WERI-Rb-1 (cell line): Measurements from ENCODE around the gene PHKA1.

ENCODE experiments used
- DNase-seq: peaks from one replicate; pipeline ENCODE4 v3.0.0-alpha.2; 2020
- H3K27ac ChIP-seq: fragments of 250-450 bp; sonication (Bioruptor Pico); 2 replicates; pipeline ENCODE4 v1.5.1; 2020; ENCODE audit warnings: mild to moderate bottlenecking, moderate library complexity
- H3K27me3 ChIP-seq: fragments of 250-450 bp; sonication (Bioruptor Pico); 2 replicates; pipeline ENCODE4 v1.5.1; 2021; ENCODE audit warnings: mild to moderate bottlenecking, low read depth, moderate library complexity; ENCODE audit not compliant: insufficient read depth, severe bottlenecking
- H3K36me3 ChIP-seq: fragments of 250-450 bp; sonication (Bioruptor Pico); 2 replicates; pipeline ENCODE4 v1.5.1; 2020; ENCODE audit warnings: mild to moderate bottlenecking, moderate library complexity
- H3K4me3 ChIP-seq: 2 replicates; pipeline ENCODE4 v1.5.1; 2011; ENCODE audit warnings: low read depth, mild to moderate bottlenecking, control low read depth, low read length
- H3K9me3 ChIP-seq: fragments of 250-450 bp; sonication (Bioruptor Pico); 2 replicates; pipeline ENCODE4 v1.5.1; 2021; ENCODE audit warnings: mild to moderate bottlenecking, moderate library complexity; ENCODE audit not compliant: severe bottlenecking
- TF ChIP-seq, protein P1 (sequence below): IDR thresholded peaks from 2 replicates; pipeline ENCODE4 v1.5.1; 2011; ENCODE audit warnings: low read depth, mild to moderate bottlenecking, control low read depth, inconsistent platforms, low read length

PHKA1 gene

DNA sequence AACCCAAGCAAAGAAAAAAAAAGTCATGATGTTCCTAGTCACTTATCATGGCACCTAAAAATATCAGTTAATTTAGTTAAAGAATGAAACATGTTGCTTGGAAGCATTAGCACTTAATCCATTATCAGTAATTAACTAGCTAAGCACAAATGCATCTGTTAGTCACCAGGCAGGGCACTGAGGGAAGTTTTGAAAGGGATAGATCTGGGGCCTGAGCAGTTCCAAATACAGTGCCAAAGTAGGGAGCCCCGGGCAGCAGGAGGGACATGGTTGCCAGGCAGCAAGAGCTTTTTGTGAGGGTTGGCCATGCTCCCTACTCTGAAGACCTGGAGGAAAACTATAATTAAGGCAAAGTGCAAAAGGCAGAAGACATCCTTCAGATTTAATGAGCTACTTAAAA is 62.0 kb downstream of the PHKA1 start:
- DNase-seq = no peak
- Histone ChIP-seq H3K27me3 (peaks cover 5% of the 10 kb centered on the region), H3K36me3 (no peaks in the 10 kb centered on the region)

DNA sequence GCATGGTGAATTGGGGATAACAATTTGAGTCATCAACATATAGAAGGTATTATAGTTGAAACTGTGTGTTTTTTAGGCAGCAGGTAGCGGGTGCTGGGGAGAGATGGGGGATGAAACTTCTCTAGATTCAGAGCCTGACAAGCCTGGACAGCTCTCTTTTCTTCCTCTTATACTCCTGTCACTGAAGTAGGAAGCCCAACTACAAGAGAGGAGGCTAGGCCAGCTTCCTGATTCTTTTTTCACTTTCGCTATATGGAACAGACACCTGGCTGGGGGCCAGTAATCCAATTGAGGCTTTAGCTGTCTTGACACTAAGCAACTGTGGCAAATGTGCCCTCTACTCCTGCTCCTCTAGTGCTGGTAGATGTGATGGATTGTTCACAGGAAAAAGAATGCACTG is 69.2 kb downstream of the PHKA1 start:
- DNase-seq = no peak
- Histone ChIP-seq H3K27ac (no peak overlapping the region), H3K27me3 (no peaks in the 10 kb centered on the region), H3K36me3 (no peaks in the 10 kb centered on the region), H3K9me3 (no peaks in the 10 kb centered on the region), H3K4me3 (no peak overlapping the region)
- TF ChIP-seq, protein P1, sequence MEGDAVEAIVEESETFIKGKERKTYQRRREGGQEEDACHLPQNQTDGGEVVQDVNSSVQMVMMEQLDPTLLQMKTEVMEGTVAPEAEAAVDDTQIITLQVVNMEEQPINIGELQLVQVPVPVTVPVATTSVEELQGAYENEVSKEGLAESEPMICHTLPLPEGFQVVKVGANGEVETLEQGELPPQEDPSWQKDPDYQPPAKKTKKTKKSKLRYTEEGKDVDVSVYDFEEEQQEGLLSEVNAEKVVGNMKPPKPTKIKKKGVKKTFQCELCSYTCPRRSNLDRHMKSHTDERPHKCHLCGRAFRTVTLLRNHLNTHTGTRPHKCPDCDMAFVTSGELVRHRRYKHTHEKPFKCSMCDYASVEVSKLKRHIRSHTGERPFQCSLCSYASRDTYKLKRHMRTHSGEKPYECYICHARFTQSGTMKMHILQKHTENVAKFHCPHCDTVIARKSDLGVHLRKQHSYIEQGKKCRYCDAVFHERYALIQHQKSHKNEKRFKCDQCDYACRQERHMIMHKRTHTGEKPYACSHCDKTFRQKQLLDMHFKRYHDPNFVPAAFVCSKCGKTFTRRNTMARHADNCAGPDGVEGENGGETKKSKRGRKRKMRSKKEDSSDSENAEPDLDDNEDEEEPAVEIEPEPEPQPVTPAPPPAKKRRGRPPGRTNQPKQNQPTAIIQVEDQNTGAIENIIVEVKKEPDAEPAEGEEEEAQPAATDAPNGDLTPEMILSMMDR = no peak

More for the DNA sequence above, 62.0 kb downstream of the PHKA1 start:
- Histone ChIP-seq H3K9me3 (no peaks in the 10 kb centered on the region), H3K4me3 (no peak overlapping the region), H3K27ac (no peak overlapping the region)
- TF ChIP-seq, protein P1 = no peak

DNA sequence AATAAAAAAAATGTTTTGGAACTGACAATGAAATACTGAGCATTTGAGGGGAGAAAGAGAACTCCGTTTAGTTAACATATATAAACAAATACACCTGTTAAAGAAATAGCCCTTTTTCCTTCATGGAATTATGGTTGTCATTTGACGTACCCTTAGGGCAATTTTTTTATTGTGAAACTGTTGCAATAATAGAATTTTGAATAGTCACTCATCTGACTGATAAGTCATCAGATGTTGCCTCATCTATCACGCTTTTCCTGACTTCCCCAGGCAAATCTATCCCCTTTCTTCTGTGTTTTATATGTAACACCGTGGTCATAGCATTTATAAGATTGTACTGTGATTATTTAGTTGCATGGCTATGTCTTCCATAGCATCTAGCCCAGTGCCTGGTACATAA is 72.5 kb downstream of the PHKA1 start:
- TF ChIP-seq, protein P1 = no peak
- no peak for DNase-seq
- Histone ChIP-seq H3K4me3 (no peak overlapping the region), H3K9me3 (no peaks in the 10 kb centered on the region), H3K27me3 (no peaks in the 10 kb centered on the region), H3K27ac (no peak overlapping the region), H3K36me3 (no peaks in the 10 kb centered on the region)

DNA sequence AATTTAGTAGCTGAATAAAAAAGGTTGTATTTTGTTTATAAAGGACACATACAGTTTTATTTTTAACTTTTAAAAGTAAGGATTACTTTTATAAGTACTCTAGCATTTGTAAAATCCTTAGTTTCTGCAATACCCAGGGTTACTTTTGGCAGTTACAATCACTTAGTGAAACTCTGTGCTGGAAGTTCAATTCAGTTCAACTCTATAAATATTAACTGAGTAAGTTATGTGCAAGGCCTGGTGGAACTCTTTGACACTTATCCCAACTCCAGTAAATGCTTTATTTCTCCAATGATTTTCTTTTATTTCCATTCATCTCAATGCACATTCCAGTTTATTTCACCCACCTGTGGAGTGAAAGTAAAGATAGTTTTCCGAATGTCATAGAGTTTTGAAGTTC is 78.2 kb downstream of the PHKA1 start:
- DNase-seq = no peak
- H3K4me3 ChIP-seq = no peak overlapping the region
- H3K36me3 ChIP-seq = no peaks in the 10 kb centered on the region
- no peak overlapping the region for H3K27ac ChIP-seq
- TF ChIP-seq, protein P1 = no peak
- H3K9me3 ChIP-seq = no peaks in the 10 kb centered on the region
- no peaks in the 10 kb centered on the region for H3K27me3 ChIP-seq

DNA sequence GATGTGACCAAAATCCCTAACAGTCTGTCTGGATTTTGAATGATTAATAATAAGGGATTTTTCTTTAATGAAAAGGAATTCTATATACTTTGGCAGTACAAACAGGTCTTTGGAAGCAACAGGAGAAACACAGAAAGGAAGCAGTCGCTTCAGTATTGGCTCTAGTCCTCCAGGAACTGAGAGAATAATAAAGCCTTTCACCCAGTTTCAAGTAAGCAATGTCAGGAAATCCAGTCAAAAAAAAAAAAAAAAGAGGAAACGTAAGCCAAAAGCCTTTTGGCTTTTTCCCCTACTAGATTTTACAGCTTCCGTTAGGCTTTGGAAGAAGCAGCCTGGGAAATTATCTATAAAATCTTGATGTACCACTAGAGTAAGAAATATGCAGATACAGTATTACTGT is 79.8 kb downstream of the PHKA1 start:
- Histone ChIP-seq H3K36me3 (no peaks in the 10 kb centered on the region), H3K27me3 (no peaks in the 10 kb centered on the region), H3K4me3 (no peak overlapping the region), H3K9me3 (no peaks in the 10 kb centered on the region), H3K27ac (no peak overlapping the region)
- DNase-seq = no peak
- TF ChIP-seq, protein P1 = no peak

DNA sequence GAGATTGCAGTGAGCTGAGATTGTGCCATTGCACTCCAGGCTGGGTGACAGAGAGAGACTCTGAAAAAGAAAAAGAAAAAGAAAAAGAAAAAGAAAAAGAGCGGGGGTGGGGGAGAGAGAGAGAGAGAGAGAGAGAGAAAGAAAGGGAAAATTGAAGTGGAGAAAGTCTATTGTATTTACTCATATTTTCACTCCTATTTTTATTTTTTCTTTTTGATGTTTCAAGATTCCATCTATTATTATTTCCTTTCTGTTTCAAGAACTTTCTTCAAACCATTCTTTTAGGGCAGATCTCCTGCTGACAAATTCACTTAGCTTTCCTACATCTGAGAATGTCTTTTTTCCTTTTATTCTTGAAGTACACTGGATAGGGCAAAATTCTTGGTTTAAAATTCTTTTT is 83.9 kb downstream of the PHKA1 start:
- Histone ChIP-seq H3K9me3 (no peaks in the 10 kb centered on the region), H3K4me3 (no peak overlapping the region), H3K27me3 (no peaks in the 10 kb centered on the region), H3K27ac (no peak overlapping the region), H3K36me3 (no peaks in the 10 kb centered on the region)
- TF ChIP-seq, protein P1 = no peak
- no peak for DNase-seq
